Natural killer cell treated with Interleukin-12 subunit alpha and Interleukin-12 subunit beta and Interleukin-15 and Interleukin-18, amount 100 ng/mL, for 72 hours (primary cell): Measurements from ENCODE around the gene PTGR2. TPM values are rescaled to one million over a fixed set of nuclear protein-coding genes. Genes with fewer than 3 reads are reported as not detected.
"Not testable (repeated sequence)": the region's sequence is repeated elsewhere in the genome, so short reads cannot be mapped to it uniquely, and the experiment has no call there.

ENCODE experiments used
- ATAC-seq, 2 donors: fragments of 150-1000 bp; cut with Tn5 transposase in 1 of 2; sonication (Bioruptor Pico), chemical (Tn5 transposase) in 1 of 2; 2 replicates each; pipeline ENCODE4 v1.10.0; 2021
- DNase-seq: peaks from one replicate; pipeline ENCODE4 v3.0.0; 2022; ENCODE audit warnings: low spot score
- H3K27ac Mint-ChIP-seq, 2 donors: 1 replicate in 1 of 2; 2 replicates in 1 of 2; pipeline ENCODE4 v1.8.0; 2022; ENCODE audit warnings: mixed read lengths in 2 of 2, mild to moderate bottlenecking in 1 of 2, moderate library complexity in 1 of 2
- H3K27me3 Mint-ChIP-seq, 2 donors: 1 replicate in 1 of 2; 2 replicates in 1 of 2; pipeline ENCODE4 v1.8.0; 2022; ENCODE audit warnings: mixed read lengths in 2 of 2
- H3K36me3 Mint-ChIP-seq: one replicate; pipeline ENCODE4 v1.8.0; 2022; ENCODE audit warnings: mixed read lengths
- H3K4me1 Mint-ChIP-seq, 2 donors: 1 replicate in 1 of 2; 2 replicates in 1 of 2; pipeline ENCODE4 v1.8.0; 2022; ENCODE audit warnings: low read depth in 2 of 2, mixed read lengths in 2 of 2, mild to moderate bottlenecking in 1 of 2
- H3K4me3 Mint-ChIP-seq: one replicate; pipeline ENCODE4 v1.8.0; 2022; ENCODE audit warnings: mixed read lengths
- H3K9me3 Mint-ChIP-seq: 2 replicates; pipeline ENCODE4 v1.8.0; 2022; ENCODE audit warnings: mixed read lengths
- total RNA-seq, 2 donors: library from RNA; stranded (reverse); gene quantifications; one replicate each; pipeline ENCODE4 v1.2.3, GENCODE V29; 2022

PTGR2 gene
- total RNA-seq, 2 donors from 2014 or later: 2.8 to 4.6 TPM

DNA sequence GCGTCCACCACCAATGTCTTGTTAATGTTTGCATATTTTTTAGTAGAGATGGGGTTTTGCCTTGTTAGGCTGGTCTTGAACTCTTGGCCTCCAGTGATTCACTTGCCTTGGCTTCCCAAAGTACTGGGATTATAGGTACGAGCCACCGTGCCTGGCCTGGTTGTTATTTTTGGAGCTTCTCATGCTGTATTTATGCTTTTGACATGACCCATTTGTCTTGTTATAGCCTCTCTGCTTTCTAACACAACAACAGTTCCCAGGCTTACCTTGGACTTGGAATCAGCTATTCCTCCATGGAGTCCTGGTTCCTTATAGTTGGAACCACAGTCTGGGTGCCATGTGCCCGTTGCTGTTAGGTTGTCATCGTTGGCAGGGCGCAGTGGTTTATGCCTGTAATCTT, 64.7 kb downstream of the PTGR2 start:
- no peaks in the 10 kb centered on the region for H3K27me3 Mint-ChIP-seq
- DNase-seq: no peak
- H3K4me1 Mint-ChIP-seq: peaks cover 0 to 9% of the 10 kb centered on the region in 2 donors
- H3K9me3 Mint-ChIP-seq: no peaks in the 10 kb centered on the region
- H3K27ac Mint-ChIP-seq: no peak overlapping the region
- no peak overlapping the region for H3K4me3 Mint-ChIP-seq
- peaks cover 35% of the 10 kb centered on the region for H3K36me3 Mint-ChIP-seq
- ATAC-seq: no peak

DNA sequence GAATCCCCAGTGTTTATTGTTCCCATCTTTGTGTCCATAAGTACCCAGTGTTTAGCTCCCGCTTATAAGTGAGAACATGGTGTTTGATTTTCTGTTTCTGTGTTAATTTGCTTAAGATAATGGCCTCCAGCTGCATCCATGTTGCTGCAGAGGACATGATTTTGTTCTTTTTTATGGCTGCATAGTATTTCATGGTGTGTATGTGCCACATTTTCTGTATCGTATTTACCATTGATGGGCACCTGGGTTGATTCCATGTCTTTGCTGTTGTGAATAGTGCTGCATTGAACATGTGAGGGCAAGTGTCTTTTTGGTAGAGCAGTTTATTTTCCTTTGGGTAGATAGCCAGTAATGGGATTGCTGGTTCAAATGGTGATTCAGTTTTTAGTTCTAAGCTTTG, 67.8 kb downstream of the PTGR2 start:
- peaks cover 28% of the 10 kb centered on the region for H3K36me3 Mint-ChIP-seq
- not testable (repeated sequence) for DNase-seq, ATAC-seq, H3K27me3 Mint-ChIP-seq, H3K9me3 Mint-ChIP-seq, H3K4me1 Mint-ChIP-seq, H3K27ac Mint-ChIP-seq, H3K4me3 Mint-ChIP-seq

DNA sequence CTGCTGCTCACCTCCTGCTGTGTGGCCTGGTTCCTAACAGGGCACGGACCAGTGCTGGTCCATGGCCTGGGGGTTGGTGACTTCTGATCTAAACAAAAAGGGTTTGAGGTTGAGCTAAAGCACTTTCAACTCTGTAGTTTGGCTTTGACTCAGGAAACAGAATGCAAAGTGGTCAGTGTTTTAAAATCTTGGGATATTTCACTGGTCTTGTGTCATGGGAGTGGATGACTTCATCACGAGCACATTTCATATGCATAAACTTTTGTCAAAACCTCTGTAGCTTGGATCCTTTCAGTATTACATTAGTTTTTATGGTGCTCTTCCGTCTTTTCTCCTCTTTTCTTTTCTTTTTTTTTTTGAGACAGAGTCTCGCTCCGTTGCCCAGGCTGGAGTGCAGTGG, 72.7 kb downstream of the PTGR2 start:
- DNase-seq: no peak
- no peak for ATAC-seq
- H3K4me1 Mint-ChIP-seq: peaks cover 0 to 12% of the 10 kb centered on the region in 2 donors
- peak overlapping the region in 1 of 2 donors; percentile 18 for H3K27ac Mint-ChIP-seq
- no peaks in the 10 kb centered on the region for H3K9me3 Mint-ChIP-seq
- no peak overlapping the region for H3K4me3 Mint-ChIP-seq
- no peaks in the 10 kb centered on the region for H3K27me3 Mint-ChIP-seq
- H3K36me3 Mint-ChIP-seq: peaks cover 40% of the 10 kb centered on the region

Other genes starting within 250 kb of the PTGR2 start
- gene ACOT6, start 239.3 kb upstream of the PTGR2 start, total RNA-seq: not detected
- 1 to 10 TPM; 7.6 to 9.4 TPM for gene DNAL1, start 206.8 kb upstream of the PTGR2 start, total RNA-seq
- gene PNMA1, start 137.4 kb upstream of the PTGR2 start, total RNA-seq: 10 to 100 TPM; 18.9 to 32.2 TPM
- gene ZNF410, start 35.0 kb downstream of the PTGR2 start, total RNA-seq: 10 to 100 TPM; 71.6 to 74.1 TPM
- gene FAM161B, start 98.3 kb downstream of the PTGR2 start, total RNA-seq: 1 to 10 TPM; 2.7 to 3.8 TPM
- gene COQ6, start 98.5 kb downstream of the PTGR2 start, total RNA-seq: 10 to 100 TPM; 20.0 to 23.5 TPM
- gene ENTPD5, start 167.5 kb downstream of the PTGR2 start, total RNA-seq: 10 to 100 TPM; 11.5 to 15.5 TPM
- gene BBOF1, start 167.5 kb downstream of the PTGR2 start, total RNA-seq: 1 to 10 TPM in 1 of 2 donors, under 1 TPM in 1; 0.48 to 2.1 TPM
- 10 to 100 TPM in 1 of 2 donors, 1 to 10 TPM in 1; 5.5 to 11.4 TPM for gene ALDH6A1, start 232.6 kb downstream of the PTGR2 start, total RNA-seq
- 10 to 100 TPM; 20.7 TPM for gene LIN52, start 233.1 kb downstream of the PTGR2 start, total RNA-seq